Cerebellar nuclear complex (tissue), 1 donor: ENCODE results near the gene SLC8A2.

Source experiments
- DNase-seq, 2 experiments: peaks; one replicate each; lab custom pipeline; 2025; lab: John Stamatoyannopoulos, UW

SLC8A2 gene

GRCh38 chr19:47503826-47504150 is 32.1 kb upstream of the SLC8A2 start:
- no peak for DNase-seq

- DNase-seq, result no peak
Observed at GRCh38 chr19:47503130-47503825, 31.6 kb upstream of the SLC8A2 start.

GRCh38 chr19:47499863-47500830 is 28.5 kb upstream of the SLC8A2 start:
- DNase-seq, result peak in 1 of 2 experiments; percentile 63

- DNase-seq, result no peak
Observed at GRCh38 chr19:47499371-47499770, 27.7 kb upstream of the SLC8A2 start.

GRCh38 chr19:47498561-47498960 is 26.9 kb upstream of the SLC8A2 start:
- no peak for DNase-seq

GRCh38 chr19:47497821-47498520 is 26.3 kb upstream of the SLC8A2 start:
- no peak for DNase-seq

GRCh38 chr19:47497050-47497766 is 25.5 kb upstream of the SLC8A2 start:
- no peak for DNase-seq

- DNase-seq, result no peak
Observed at GRCh38 chr19:47495478-47496372, 24.0 kb upstream of the SLC8A2 start.

GRCh38 chr19:47494729-47495128 is 23.0 kb upstream of the SLC8A2 start:
- DNase-seq, result no peak

GRCh38 chr19:47494211-47494547 is 22.5 kb upstream of the SLC8A2 start:
- no peak for DNase-seq

- DNase-seq, result peak; percentile 80 to 92
Observed at GRCh38 chr19:47493378-47494210, 21.9 kb upstream of the SLC8A2 start.

GRCh38 chr19:47492571-47493377 is 21.1 kb upstream of the SLC8A2 start:
- DNase-seq, result no peak

GRCh38 chr19:47492137-47492533 is 20.4 kb upstream of the SLC8A2 start:
- DNase-seq, result no peak

GRCh38 chr19:47491358-47492136 is 19.9 kb upstream of the SLC8A2 start:
- DNase-seq, result no peak

- DNase-seq, result no peak
Observed at GRCh38 chr19:47490847-47491246, 19.2 kb upstream of the SLC8A2 start.

GRCh38 chr19:47490031-47490430 is 18.3 kb upstream of the SLC8A2 start:
- DNase-seq, result no peak

- DNase-seq, result no peak
Observed at GRCh38 chr19:47489072-47489914, 17.6 kb upstream of the SLC8A2 start.
